ENCODE measurements around the gene NUP214. TPM values are rescaled to one million over a fixed set of nuclear protein-coding genes. Genes with fewer than 3 reads are reported as not detected.

Gene NUP214
- 8.4 and 16.0 TPM in 2 replicates for total RNA-seq

DNA sequence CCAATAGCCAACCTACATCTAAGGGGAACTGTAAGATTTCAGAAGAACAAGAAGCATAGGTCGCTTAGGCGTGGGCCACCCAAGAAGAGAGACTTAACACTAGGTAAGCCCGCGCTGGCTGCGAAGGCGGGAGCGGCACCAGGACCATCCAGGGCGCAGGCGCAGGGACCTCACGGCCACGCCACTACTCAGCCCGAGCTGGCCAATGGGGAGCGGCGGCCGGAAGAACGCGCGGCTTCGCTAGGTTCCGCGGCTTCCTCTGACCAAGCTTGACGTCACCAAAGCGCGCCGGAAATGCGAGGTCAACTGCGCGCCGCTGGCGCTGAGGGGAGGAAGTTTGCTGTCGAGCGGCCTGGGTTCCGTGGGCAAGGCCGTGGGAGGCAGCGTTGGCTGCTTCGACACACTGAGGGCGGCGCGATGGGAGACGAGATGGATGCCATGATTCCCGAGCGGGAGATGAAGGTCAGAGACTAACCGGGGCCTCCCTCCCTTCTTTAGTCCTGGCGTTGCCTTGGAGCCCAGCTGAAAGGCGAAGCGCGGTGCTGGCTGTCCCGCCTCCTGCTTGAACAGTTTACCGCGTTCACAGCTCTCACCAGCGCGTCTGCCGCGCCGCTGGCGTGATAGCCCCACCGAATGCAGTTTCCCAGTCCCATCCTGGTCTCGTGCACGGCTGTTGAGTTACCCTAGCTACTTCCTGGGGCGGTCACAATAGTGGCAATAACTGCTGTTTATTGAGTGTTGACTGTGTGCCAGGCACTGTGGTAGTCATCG is at the start of gene NUP214:
Gene NUP214, plus strand, starts transcription at position 299 of the 771 bp plus-strand sequence. Its CDS starts 119 bp downstream, at position 418.

DNA sequence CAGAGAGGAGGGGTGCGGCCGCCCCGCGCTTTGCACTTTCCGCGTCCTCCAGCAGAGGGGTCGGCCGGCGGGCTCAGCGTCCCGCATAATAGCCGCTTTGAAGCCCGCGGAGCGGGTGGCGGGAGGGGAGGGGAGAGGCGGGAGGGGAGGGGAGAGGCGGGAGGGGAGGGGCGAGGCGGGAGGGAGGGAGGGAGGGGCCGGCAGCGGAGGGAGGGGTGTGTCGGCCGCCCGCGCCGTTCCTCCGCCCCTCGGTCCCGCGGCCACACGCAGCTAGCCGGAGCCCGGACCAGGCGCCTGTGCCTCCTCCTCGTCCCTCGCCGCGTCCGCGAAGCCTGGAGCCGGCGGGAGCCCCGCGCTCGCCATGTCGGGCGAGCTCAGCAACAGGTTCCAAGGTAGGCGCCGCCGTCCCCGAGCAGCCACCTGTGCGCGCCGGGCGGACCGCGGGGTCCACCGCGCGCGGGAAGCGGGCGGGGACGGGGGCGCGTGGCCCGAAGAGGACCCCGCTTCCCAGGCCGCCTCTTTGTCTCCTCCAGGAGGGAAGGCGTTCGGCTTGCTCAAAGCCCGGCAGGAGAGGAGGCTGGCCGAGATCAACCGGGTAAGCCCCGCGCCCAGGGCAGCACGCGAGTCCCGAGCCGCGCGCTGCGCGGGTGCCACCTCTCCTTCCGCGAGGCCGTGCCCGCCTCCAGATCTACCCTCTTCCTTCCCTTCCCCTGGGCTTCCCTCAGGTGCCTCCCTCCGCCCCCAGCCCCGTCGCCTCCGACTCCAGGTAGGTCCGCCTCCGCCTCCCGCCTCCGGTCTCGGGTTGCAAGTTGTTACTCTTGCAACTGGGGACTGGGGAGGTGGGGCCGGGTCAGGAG is 28.9 kb upstream of the NUP214 start, which contains the start of gene AIF1L:
Gene AIF1L, plus strand, starts transcription at position 263 of the 857 bp plus-strand sequence. Its CDS starts 99 bp downstream, at position 362.

DNA sequence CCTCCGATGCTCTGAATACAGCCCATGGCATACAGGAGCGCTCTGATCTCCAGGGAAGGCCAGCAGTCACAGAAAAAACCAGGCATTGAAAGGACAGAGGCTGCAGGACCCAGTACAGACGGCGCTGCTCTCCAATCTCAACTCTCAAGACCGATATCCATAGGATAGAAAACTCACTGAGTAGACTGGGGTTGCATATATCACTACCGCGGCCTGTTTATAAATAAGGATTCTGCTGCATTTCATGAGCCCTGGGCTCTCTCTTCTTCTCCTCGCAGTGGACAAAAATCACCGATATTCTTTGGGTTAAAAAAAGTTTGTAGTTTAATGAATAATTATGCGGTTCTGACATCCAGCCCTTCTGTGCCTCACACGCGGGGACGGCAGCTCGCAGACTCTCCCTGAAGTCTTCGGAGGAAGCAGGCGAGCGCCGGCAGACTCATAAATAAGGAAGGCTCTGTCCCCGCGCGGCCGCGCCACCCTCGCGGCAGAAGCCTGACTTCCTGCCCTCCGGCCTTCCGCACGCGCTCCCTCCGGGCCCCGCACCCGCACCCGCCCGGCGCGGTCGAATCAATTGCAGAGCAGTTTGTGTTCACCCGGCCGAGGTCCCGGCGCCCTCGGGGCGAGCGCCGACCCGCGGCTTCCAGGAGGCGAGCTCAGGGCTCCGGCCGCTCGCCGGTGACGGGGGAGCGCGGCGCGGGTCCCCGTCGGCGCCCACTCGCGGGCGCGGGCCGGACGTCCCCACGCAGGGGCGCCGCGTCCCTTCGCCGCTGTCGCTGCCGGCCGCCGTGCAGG is 150.9 kb downstream of the NUP214 start, which contains the start of gene FAM78A:
Gene FAM78A, minus strand, starts transcription at position 417 of the 795 bp plus-strand sequence. Its CDS starts 331 bp downstream, at position 86.

Other genes with a start within 250 kb of the NUP214 start
- gene QRFP, start 228.8 kb upstream of the NUP214 start, total RNA-seq: not detected in 2 replicates
- under 0.01 and 0.46 TPM in 2 replicates for gene FIBCD1, start 186.3 kb upstream of the NUP214 start, total RNA-seq
- under 0.01 and 0.15 TPM in 2 replicates for gene LAMC3, start 116.4 kb upstream of the NUP214 start, total RNA-seq
- gene AIF1L, start 29.1 kb upstream of the NUP214 start, total RNA-seq: 6.5 and 16.4 TPM in 2 replicates
- 1.9 and 6.8 TPM in 2 replicates for gene FAM78A, start 150.9 kb downstream of the NUP214 start, total RNA-seq
- gene PLPP7, start 164.1 kb downstream of the NUP214 start, total RNA-seq: 0.32 and 0.46 TPM in 2 replicates